Uterus (tissue), 4 donors: ENCODE results near the gene PCSK4. TPM values are rescaled to one million over a fixed set of nuclear protein-coding genes. Genes with fewer than 3 reads are reported as not detected.

Source experiments
- DNase-seq, 2 donors: peaks; one replicate each; pipeline ENCODE4 v3.0.0-alpha.2; 2019 to 2020
- H3K27ac ChIP-seq, 2 donors: fragments of 200-600 bp; sonication (generic); 1 replicate in 1 of 2; 2 replicates in 1 of 2; pipeline ENCODE4 v1.5.1; 2016 to 2018
- H3K27me3 ChIP-seq, 2 donors: fragments of 200-600 bp; sonication (generic); one replicate each; pipeline ENCODE4 v1.5.1; 2018 to 2019; ENCODE audit warnings: control low read depth in 1 of 2
- H3K36me3 ChIP-seq, 2 donors: fragments of 200-600 bp; sonication (generic); one replicate each; pipeline ENCODE4 v1.5.1; 2019; ENCODE audit warnings: control low read depth in 1 of 2
- H3K4me1 ChIP-seq, 2 donors: fragments of 200-600 bp; sonication (generic); one replicate each; pipeline ENCODE4 v1.5.1; 2018 to 2019; ENCODE audit warnings: control low read depth in 1 of 2
- H3K4me3 ChIP-seq, 2 donors: fragments of 200-600 bp; sonication (generic); 1 replicate in 1 of 2; 2 replicates in 1 of 2; pipeline ENCODE4 v1.5.1; 2018 to 2019; ENCODE audit warnings: mild to moderate bottlenecking in 1 of 2
- H3K9me3 ChIP-seq, 2 donors: fragments of 200-600 bp; sonication (generic); one replicate each; pipeline ENCODE4 v1.5.1; 2019; ENCODE audit warnings: control low read depth in 1 of 2
- POLR2A ChIP-seq, 2 donors: fragments of 450-650 bp; IDR thresholded peaks; one replicate each; pipeline ENCODE4 v1.6.1; 2016; ENCODE audit warnings: antibody characterized with exemption in 2 of 2, mild to moderate bottlenecking in 1 of 2, moderate library complexity in 1 of 2
- intact Hi-C: fragments of 100-400 bp; cut with DNase I; formaldehyde crosslinking; loops from one replicate; pipeline ENCODE4 v1.15.1; 2023; ENCODE audit warnings: low total_unique reads
- total RNA-seq, 4 donors: library from RNA; depleted of rRNA in 3 of 4; stranded (reverse); fragments of >200 nt in 3 of 4; gene quantifications; one replicate each; pipeline versions ENCODE4 v1.1.0 to v1.2.4, GENCODE V29; 2014 to 2023
- TF ChIP-seq, protein P1 (sequence below), 4 experiments: fragments of 200-600 bp in 2 of 4; fragments of 450-650 bp in 2 of 4; sonication (generic) in 2 of 4; IDR thresholded peaks; one replicate each; pipeline ENCODE4 v1.5.1; 2016 to 2019; ENCODE audit warnings: antibody characterized with exemption in 4 of 4, mild to moderate bottlenecking in 2 of 4, moderate library complexity in 1 of 4
- donor health status: DM: yes; HTN: yes; CAD: no.

PCSK4 gene
- total RNA-seq, 4 donors from 2014 or later, result under 0.01 to 6.4 (median 4.6) TPM; not detected in 1

DNA sequence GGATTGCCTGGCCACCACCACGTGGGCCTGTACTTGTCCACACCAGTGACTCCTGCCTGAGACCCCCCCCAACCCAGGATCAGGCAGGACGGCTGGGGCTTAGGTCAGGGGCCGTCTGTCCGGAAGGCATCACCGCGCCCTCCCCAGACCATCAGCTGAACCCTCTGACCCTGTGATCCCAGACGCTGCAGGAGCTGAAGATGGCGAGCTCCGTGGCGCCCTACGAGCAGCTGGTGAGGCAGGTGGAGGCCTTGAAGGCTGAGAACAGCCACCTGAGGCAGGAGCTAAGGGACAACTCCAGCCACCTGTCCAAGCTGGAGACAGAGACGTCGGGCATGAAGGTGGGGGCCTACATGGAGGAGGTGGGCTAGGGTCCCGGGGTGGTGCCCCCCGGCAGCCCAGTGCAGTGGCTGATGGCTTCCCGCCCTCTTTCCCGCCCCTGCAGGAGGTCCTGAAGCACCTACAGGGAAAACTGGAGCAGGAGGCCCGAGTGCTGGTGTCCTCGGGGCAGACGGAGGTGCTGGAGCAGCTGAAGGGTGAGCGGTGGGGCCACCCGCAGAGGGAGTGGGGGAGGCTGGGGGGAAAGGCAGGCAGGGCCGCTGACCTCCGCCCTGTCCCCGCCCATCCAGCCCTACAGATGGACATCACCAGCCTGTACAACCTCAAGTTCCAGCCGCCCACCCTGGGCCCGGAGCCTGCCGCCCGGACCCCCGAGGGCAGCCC, 37.2 kb downstream of the PCSK4 start:
- TF ChIP-seq, protein P1, sequence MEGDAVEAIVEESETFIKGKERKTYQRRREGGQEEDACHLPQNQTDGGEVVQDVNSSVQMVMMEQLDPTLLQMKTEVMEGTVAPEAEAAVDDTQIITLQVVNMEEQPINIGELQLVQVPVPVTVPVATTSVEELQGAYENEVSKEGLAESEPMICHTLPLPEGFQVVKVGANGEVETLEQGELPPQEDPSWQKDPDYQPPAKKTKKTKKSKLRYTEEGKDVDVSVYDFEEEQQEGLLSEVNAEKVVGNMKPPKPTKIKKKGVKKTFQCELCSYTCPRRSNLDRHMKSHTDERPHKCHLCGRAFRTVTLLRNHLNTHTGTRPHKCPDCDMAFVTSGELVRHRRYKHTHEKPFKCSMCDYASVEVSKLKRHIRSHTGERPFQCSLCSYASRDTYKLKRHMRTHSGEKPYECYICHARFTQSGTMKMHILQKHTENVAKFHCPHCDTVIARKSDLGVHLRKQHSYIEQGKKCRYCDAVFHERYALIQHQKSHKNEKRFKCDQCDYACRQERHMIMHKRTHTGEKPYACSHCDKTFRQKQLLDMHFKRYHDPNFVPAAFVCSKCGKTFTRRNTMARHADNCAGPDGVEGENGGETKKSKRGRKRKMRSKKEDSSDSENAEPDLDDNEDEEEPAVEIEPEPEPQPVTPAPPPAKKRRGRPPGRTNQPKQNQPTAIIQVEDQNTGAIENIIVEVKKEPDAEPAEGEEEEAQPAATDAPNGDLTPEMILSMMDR (IDR thresholded peaks at IDR 0.05), result no peak
- TF ChIP-seq POLR2A (IDR thresholded peaks at IDR 0.05), result no peak
- no peaks in the 10 kb centered on the region for H3K36me3 ChIP-seq
- H3K27me3 ChIP-seq, result peaks cover 31 to 63% of the 10 kb centered on the region in 2 donors
- H3K4me3 ChIP-seq, result no peak overlapping the region
- intact Hi-C loops, result no loop called here
- no peak for DNase-seq
- H3K4me1 ChIP-seq, result peaks cover 0 to 13% of the 10 kb centered on the region in 2 donors
- no peak overlapping the region for H3K27ac ChIP-seq
- H3K9me3 ChIP-seq, result no peaks in the 10 kb centered on the region

DNA sequence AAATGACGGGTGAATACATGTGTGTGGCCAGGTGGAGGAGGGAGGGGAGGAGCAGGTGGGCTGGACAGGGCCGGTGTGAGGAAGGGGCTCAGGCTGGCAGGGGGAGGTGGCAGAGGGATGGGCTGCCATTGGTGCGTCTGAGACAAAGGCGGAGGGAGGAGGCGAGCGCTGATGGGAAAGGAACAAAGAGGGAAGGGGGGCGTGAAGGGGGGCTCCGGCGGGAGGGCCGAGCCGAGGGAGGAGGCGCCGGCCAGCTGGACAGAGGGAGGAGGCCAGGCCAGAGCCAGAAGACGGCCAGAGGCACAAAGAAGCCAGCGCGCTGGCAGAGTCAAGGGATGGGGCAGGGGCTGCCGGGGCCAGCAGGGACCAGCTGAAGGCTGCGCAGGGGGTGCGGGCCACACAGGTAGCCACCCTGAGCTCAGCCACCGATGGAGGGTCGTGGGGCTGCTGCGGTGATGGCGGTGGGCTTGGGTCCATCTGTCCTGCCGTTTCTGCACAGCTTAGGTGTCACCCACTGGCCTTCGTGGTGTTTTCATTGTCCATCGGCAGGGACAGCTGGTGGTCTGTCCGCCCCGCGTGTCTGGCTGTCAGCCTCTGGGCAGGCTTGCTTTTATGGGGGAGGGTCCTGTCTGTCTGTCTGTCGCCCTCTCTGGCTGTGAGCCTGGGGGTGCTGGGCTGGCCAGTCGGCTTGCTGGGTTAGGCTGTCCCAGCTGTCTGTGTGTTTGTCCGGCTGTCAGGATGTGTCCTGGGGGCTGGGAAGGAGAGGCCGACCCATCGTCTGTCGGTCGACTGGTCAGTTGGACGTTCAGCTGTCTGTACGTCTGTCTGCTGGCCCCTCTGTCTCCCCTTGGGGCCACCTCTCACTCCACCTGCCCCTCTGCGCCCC, 38.0 kb downstream of the PCSK4 start:
- Histone ChIP-seq H3K4me1 (peaks cover 0 to 13% of the 10 kb centered on the region in 2 donors), H3K9me3 (no peaks in the 10 kb centered on the region), H3K27me3 (peaks cover 33 to 68% of the 10 kb centered on the region in 2 donors), H3K4me3 (no peak overlapping the region), H3K27ac (no peak overlapping the region), H3K36me3 (no peaks in the 10 kb centered on the region)
- no peak for DNase-seq
- intact Hi-C loops, result no loop called here
- TF ChIP-seq POLR2A (IDR thresholded peaks at IDR 0.05), result no peak
- TF ChIP-seq, protein P1 (IDR thresholded peaks at IDR 0.05), result no peak

DNA sequence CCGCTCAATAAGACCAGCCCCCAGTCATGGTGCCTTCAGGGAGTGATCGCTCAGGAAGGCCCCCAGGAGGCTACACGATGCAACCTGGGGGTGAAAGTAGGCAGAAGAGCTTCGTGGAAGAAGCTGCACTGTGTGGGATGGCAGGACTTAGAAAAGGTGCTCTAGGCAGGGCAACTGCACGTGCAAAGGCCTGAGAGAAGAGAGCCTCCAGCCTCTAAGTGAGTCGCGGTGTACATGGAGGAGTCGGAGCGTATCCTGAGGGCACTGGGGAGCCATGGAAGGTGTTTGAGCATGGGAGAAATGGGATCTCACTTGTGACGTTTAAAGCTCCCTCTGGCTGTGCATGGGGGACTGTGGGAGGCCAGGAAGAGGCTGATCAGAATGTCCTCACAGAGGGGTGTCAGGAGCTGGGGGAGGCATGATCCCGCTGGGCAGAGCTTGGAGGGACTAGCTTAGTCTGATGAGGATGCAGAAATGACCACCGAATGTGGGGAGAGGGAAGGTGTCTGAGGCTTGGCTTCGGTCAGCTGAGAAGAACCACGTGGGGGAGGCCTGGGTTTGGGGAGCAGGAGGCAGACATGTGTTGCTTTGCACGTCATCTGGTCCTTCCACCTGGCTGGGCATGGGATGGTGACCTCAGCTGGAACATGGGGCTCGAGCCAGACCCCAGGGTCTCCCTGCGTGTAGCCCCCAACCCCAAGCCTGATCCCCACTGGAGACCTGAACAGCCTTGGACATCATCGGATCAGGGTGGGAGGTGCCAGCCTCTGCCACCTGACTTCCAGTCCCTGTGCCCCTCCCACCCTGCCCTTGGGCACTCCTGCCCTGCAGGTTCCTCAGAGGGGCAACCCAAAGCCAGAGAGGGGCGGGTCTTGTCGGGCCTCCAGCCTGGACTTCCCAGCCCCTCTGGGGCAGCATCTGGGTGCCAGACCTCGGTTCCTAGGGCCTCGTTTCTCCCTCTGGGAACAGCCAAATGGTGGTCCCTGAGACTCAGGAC, 39.1 kb downstream of the PCSK4 start:
- TF ChIP-seq, protein P1 (IDR thresholded peaks at IDR 0.05), result no peak
- no peak for TF ChIP-seq POLR2A (IDR thresholded peaks at IDR 0.05)
- intact Hi-C loops, result no loop called here
- Histone ChIP-seq H3K36me3 (no peaks in the 10 kb centered on the region), H3K27ac (no peak overlapping the region), H3K4me3 (no peak overlapping the region), H3K27me3 (peaks cover 42 to 67% of the 10 kb centered on the region in 2 donors), H3K4me1 (peaks cover 0 to 24% of the 10 kb centered on the region in 2 donors), H3K9me3 (no peaks in the 10 kb centered on the region)
- no peak for DNase-seq

DNA sequence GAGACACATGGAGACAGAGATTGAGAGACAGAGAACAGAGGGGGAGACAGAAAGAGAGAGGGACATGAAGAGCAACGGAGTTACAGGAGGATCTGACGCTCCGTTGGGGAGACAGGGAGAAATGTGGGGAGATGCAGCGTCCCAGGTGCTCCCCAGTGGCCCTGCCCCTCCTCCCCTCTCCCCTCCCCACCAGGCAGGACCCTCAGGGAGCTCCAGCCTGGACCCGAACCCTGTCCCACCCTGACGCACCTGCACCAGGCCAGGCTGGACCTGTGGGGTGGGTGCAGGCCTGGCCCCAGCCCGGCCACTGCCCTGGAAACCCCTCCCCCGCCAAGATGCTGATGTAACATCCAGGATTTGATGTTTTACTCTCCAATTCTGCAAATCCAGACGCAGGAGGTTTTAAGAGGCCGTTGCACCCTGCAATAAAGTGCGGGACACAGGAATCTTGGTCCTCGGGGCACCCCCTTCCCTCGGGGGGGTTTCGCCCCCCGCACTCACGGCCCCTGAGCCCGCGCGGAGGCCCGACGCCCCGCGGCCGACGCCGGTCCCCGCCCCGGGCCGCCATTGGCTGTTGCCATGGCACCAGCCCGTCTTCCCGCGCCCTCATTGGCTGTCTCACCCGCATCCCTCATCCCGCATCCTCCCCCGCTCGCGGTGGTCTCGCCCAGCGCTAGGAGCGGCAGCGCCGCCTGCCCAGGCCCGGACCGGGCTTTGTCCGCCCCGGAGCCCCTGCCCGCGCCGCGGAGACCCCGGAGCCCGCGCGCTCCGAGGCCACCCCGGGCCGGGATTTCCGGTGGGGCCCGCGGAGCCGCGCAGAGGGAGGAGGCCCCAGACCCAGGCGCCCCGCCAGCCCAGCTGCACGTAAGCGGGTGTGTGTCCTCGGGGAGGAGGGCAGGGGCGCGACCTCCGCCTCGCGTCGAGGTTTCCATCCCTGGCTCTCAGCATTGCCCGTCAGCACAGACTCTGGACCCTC, 40.4 kb downstream of the PCSK4 start, which contains the start of gene APC2:
TSS of gene APC2 (plus strand) at position 655 of the 976 bp plus-strand sequence. CDS start 2,881 bp downstream, outside the sequence.
- peaks cover 0 to 27% of the 10 kb centered on the region in 2 donors for H3K4me1 ChIP-seq
- H3K36me3 ChIP-seq, result no peaks in the 10 kb centered on the region
- H3K4me3 ChIP-seq, result no peak within 1 kb of the TSS
- intact Hi-C loops, result no loop called here
- no peak within 1 kb of the TSS for H3K27ac ChIP-seq
- no peak for TF ChIP-seq POLR2A (IDR thresholded peaks at IDR 0.05)
- TF ChIP-seq, protein P1 (IDR thresholded peaks at IDR 0.05), result no peak
- DNase-seq, result no peak
- no peaks in the 10 kb centered on the region for H3K9me3 ChIP-seq
- H3K27me3 ChIP-seq, result peaks cover 37 to 61% of the 10 kb centered on the region in 2 donors
